ENCODE measurements around the gene XIST. TPM values are rescaled to one million over a fixed set of nuclear protein-coding genes. Genes with fewer than 3 reads are reported as not detected.
A peak's percentile ranks its signal among the peaks of the same experiment; 100 is the strongest.

Gene XIST
- total RNA-seq, 1 donor from 2014 or later = 0.03 TPM

GRCh38 chrX:73867144-73867543, 14.6 kb upstream of the XIST start:
- Histone ChIP-seq H3K9me3 (no peaks in the 10 kb centered on the region), H3K27ac (no peak overlapping the region), H3K27me3 (ENCODE audit: low read depth) (no peaks in the 10 kb centered on the region), H3K4me3 (no peak overlapping the region), H3K36me3 (no peaks in the 10 kb centered on the region), H3K4me1 (no peaks in the 10 kb centered on the region)
- ATAC-seq (no peak), DNase-seq (no peak)
- intact Hi-C loops (cut with DNase I) = no loop called here
- TF ChIP-seq CTCF (IDR thresholded peaks at IDR 0.05) = no peak

GRCh38 chrX:73863852-73864251, 11.3 kb upstream of the XIST start:
- no peak for TF ChIP-seq CTCF (IDR thresholded peaks at IDR 0.05)

GRCh38 chrX:73863268-73863667, 10.8 kb upstream of the XIST start:
- Histone ChIP-seq H3K36me3 (no peaks in the 10 kb centered on the region), H3K9me3 (no peaks in the 10 kb centered on the region), H3K27me3 (ENCODE audit: low read depth) (no peaks in the 10 kb centered on the region), H3K4me3 (no peak overlapping the region), H3K27ac (no peak overlapping the region), H3K4me1 (no peaks in the 10 kb centered on the region)
- DNase-seq = no peak
- no peak for ATAC-seq
- no peak for TF ChIP-seq CTCF (IDR thresholded peaks at IDR 0.05)
- intact Hi-C loops (cut with DNase I) = no loop called here

More at GRCh38 chrX:73863852-73864251, 11.3 kb upstream of the XIST start:
- H3K36me3 ChIP-seq = no peaks in the 10 kb centered on the region
- ATAC-seq (no peak), DNase-seq (no peak)
- no peaks in the 10 kb centered on the region for H3K4me1 ChIP-seq
- no peaks in the 10 kb centered on the region for H3K9me3 ChIP-seq
- H3K27me3 ChIP-seq (ENCODE audit: low read depth) = no peaks in the 10 kb centered on the region
- H3K4me3 ChIP-seq = no peak overlapping the region
- H3K27ac ChIP-seq = no peak overlapping the region
- intact Hi-C loops (cut with DNase I) = no loop called here

DNA sequence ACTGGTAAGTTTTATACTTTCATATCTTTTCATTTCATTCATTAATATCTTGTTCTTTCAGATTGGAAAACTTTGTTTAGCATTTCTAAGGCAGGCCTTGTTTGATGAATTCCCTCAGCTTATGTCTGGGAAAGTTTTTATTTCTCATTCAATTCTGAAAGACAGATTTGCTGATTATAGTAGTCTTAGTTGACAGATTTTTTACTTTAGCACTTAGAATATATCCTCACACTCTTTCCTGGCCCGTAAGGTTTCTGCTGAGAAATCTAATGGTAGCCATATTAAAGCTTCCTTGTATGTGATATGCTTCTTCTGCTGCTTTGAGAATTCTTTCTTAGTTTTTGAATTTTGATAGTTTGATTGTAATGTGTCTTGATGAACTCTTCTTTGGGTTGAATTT, 7.1 kb upstream of the XIST start:
- H3K27me3 ChIP-seq (ENCODE audit: low read depth) = no peaks in the 10 kb centered on the region
- no peak overlapping the region for H3K4me3 ChIP-seq
- no peaks in the 10 kb centered on the region for H3K36me3 ChIP-seq
- DNase-seq = no peak
- no peak for TF ChIP-seq CTCF (IDR thresholded peaks at IDR 0.05)
- intact Hi-C loops (cut with DNase I) = no loop called here
- H3K4me1 ChIP-seq = no peaks in the 10 kb centered on the region
- no peak for ATAC-seq
- H3K9me3 ChIP-seq = no peaks in the 10 kb centered on the region
- no peak overlapping the region for H3K27ac ChIP-seq

DNA sequence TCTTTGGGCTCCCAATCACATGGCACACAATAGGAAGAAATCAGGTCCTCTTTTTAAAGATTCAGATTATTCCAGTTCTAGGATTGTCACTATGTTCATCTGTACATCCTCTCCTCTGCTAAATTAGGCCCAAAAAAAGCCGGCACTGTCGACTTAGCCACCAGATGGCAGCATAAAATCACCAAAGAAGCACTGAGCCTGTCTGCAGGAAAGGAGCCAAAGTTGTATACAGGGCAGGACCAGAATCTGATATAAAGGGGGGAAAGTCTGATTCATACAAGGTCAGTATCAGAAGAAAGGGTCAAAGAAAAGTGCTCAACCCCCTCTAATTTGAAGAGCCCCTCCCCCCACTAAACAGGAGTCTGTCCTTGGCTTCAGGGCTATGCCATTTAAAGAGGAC, 3.0 kb upstream of the XIST start:
- ATAC-seq = peak; percentile 38 to 59
- H3K4me3 ChIP-seq = no peak overlapping the region
- intact Hi-C loops (cut with DNase I) = no loop called here
- H3K9me3 ChIP-seq = no peaks in the 10 kb centered on the region
- no peaks in the 10 kb centered on the region for H3K27me3 ChIP-seq (ENCODE audit: low read depth)
- H3K4me1 ChIP-seq = no peaks in the 10 kb centered on the region
- H3K27ac ChIP-seq = no peak overlapping the region
- DNase-seq = no peak
- no peaks in the 10 kb centered on the region for H3K36me3 ChIP-seq
- TF ChIP-seq CTCF (IDR thresholded peaks at IDR 0.05) = peak; percentile 60

DNA sequence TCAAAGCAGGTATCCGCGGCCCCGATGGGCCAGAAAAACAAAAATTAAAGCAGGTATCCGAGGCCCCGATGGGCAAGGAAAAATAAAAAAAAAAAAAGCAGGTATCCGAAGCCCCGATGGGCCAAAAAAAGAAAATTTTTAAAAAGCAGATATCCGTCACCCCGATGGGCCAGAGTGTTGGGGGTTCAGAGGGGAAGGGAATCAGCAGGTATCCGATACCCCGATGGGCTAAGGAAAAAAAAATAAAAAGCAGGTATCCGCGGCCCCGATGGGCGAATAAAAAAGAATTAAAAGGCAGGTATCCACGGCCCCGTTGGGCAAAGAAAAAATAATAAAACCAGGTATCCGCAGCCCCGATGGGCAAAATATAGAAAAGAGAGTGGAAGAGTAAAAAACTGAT, 492 bp downstream of the XIST start:
- H3K36me3 ChIP-seq = no peaks in the 10 kb centered on the region
- TF ChIP-seq CTCF (IDR thresholded peaks at IDR 0.05) = no peak
- no peak overlapping the region for H3K27ac ChIP-seq
- DNase-seq (no peak), ATAC-seq (no peak)
- H3K4me1 ChIP-seq = no peaks in the 10 kb centered on the region
- H3K27me3 ChIP-seq (ENCODE audit: low read depth) = no peaks in the 10 kb centered on the region
- H3K4me3 ChIP-seq = no peak overlapping the region
- H3K9me3 ChIP-seq = no peaks in the 10 kb centered on the region
- intact Hi-C loops (cut with DNase I) = no loop called here
